Stimulated activated effector memory CD8-positive, alpha-beta T cell treated with anti-CD3 and anti-CD28 coated beads, Interleukin-12 subunit alpha, Interleukin-12 subunit beta, amount 100 ng/mL, for 72 hours (primary cell): ENCODE measurements around the gene OTULINL.
A peak's percentile ranks its signal among the peaks of the same experiment; 100 is the strongest.

Experiments
- ATAC-seq: fragments of 150-1000 bp; cut with Tn5 transposase; 2 replicates; pipeline ENCODE4 v1.10.0; 2021
- DNase-seq, 2 donors: peaks; one replicate each; pipeline ENCODE4 v3.0.0; 2021 to 2022; ENCODE audit warnings: low spot score in 2 of 2
- H3K27ac Mint-ChIP-seq: one replicate; pipeline ENCODE4 v1.8.0; 2022; ENCODE audit warnings: mild to moderate bottlenecking, mixed read lengths
- H3K36me3 Mint-ChIP-seq: one replicate; pipeline ENCODE4 v1.8.0; 2022; ENCODE audit warnings: mild to moderate bottlenecking, mixed read lengths
- H3K4me1 Mint-ChIP-seq: one replicate; pipeline ENCODE4 v1.8.0; 2022; ENCODE audit warnings: mixed read lengths
- H3K4me3 Mint-ChIP-seq: one replicate; pipeline ENCODE4 v1.8.0; 2022; ENCODE audit warnings: mild to moderate bottlenecking, mixed read lengths
- H3K9me3 Mint-ChIP-seq: one replicate; pipeline ENCODE4 v1.8.0; 2022; ENCODE audit warnings: mixed read lengths

Gene OTULINL

DNA sequence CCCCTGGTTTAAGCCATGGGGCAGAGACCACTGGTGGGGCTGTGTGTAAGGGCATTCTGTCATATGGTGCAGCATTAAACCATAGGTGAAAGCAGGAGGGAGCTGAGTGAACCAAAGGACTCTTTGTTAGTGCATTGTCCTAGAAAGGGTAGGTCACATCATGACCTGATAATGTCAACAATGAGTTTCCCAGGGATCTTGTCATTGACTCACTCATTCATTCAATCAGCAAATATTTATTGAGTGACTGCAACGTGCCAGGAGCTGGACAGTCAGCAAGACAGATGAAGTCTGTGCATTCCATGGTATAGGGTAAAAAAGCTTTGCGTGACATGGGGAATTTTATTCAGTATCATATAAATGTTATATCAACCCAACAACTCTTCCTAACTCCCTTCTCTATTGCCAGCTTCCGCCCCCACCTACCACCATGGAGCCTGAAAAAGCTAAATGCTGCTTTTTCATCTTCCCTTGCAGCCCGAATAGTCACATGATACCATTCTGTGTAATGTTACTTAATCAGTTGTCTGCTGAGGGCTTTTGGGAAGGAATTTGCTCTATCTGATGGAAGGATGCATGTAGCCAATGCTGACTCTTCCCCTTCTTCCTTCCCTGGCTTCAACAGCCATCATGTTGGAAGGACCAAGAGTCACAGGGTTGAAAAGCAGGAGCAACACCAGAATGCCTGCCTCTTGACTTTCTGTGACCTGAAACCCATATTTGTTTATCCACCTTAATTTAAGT lies 11.5 kb upstream of the OTULINL start:
- DNase-seq, result no peak
- Mint-ChIP-seq H3K4me1 (no peaks in the 10 kb centered on the region), H3K27ac (no peak overlapping the region), H3K4me3 (no peak overlapping the region), H3K36me3 (no peaks in the 10 kb centered on the region), H3K9me3 (no peaks in the 10 kb centered on the region)
- no peak for ATAC-seq

GRCh38 chr5:14571901-14572300 lies 9.7 kb upstream of the OTULINL start:
- Mint-ChIP-seq H3K4me1 (no peaks in the 10 kb centered on the region), H3K9me3 (no peaks in the 10 kb centered on the region), H3K27ac (no peak overlapping the region), H3K36me3 (no peaks in the 10 kb centered on the region), H3K4me3 (no peak overlapping the region)
- DNase-seq (no peak), ATAC-seq (no peak)

GRCh38 chr5:14572385-14572784 lies 9.2 kb upstream of the OTULINL start:
- H3K27ac Mint-ChIP-seq, result no peak overlapping the region
- DNase-seq (no peak), ATAC-seq (no peak)
- H3K4me3 Mint-ChIP-seq, result no peak overlapping the region
- H3K9me3 Mint-ChIP-seq, result no peaks in the 10 kb centered on the region
- H3K4me1 Mint-ChIP-seq, result no peaks in the 10 kb centered on the region
- H3K36me3 Mint-ChIP-seq, result no peaks in the 10 kb centered on the region

- no peaks in the 10 kb centered on the region for H3K36me3 Mint-ChIP-seq
- no peaks in the 10 kb centered on the region for H3K4me1 Mint-ChIP-seq
- H3K4me3 Mint-ChIP-seq, result no peak overlapping the region
- H3K27ac Mint-ChIP-seq, result no peak overlapping the region
- ATAC-seq, result no peak
- no peak for DNase-seq
- no peaks in the 10 kb centered on the region for H3K9me3 Mint-ChIP-seq
Observed at GRCh38 chr5:14572836-14573235, 8.8 kb upstream of the OTULINL start.

DNA sequence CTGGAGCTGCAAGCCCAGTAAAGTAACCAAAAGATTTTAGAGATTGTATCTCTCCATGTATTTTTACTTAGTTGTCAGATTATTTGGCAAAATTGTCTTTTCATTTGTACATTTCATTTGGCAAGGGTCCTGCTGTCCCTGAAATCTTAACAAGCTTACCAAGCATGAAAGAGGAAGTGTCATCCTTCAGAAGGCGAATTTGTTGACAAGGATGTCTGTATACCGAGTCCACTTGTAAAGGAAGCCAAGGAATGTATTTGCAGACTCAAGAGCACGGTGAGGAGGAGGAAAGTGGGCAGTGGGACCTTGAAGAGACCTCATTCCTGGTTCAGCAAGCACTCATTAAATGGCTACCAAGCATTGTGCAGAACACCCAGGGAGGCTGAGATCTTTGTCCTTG lies 7.5 kb upstream of the OTULINL start:
- no peaks in the 10 kb centered on the region for H3K9me3 Mint-ChIP-seq
- ATAC-seq (no peak), DNase-seq (no peak)
- H3K4me1 Mint-ChIP-seq, result no peaks in the 10 kb centered on the region
- no peak overlapping the region for H3K4me3 Mint-ChIP-seq
- no peaks in the 10 kb centered on the region for H3K36me3 Mint-ChIP-seq
- H3K27ac Mint-ChIP-seq, result no peak overlapping the region

GRCh38 chr5:14574891-14575508 lies 6.6 kb upstream of the OTULINL start:
- Mint-ChIP-seq H3K4me3 (no peak overlapping the region), H3K4me1 (no peaks in the 10 kb centered on the region), H3K9me3 (no peaks in the 10 kb centered on the region), H3K36me3 (no peaks in the 10 kb centered on the region), H3K27ac (no peak overlapping the region)
- ATAC-seq (no peak), DNase-seq (no peak)

DNA sequence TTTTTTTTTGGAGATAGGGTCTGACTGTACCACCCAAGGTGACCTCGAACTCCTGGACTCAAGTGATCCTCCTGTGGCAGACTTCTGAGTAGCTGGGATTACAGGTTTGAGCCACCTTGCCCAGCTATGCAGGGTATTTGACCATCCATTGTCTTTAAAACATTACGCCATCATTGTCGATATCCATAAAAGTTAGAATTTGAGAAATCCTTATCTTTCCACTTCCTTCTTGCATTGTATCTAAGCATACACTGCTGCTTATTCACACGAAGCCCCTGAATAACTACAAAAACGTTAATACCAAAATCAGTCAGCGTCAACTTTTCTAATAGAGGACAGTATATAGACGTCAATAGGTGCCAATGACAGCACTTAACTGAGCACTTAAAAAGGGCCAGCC lies 5.4 kb upstream of the OTULINL start:
- peaks cover 6% of the 10 kb centered on the region for H3K4me1 Mint-ChIP-seq
- no peaks in the 10 kb centered on the region for H3K9me3 Mint-ChIP-seq
- ATAC-seq (no peak), DNase-seq (no peak)
- H3K27ac Mint-ChIP-seq, result no peak overlapping the region
- H3K36me3 Mint-ChIP-seq, result no peaks in the 10 kb centered on the region
- H3K4me3 Mint-ChIP-seq, result no peak overlapping the region

GRCh38 chr5:14577079-14577725 lies 4.4 kb upstream of the OTULINL start:
- Mint-ChIP-seq H3K4me3 (no peak overlapping the region), H3K36me3 (no peaks in the 10 kb centered on the region), H3K9me3 (no peaks in the 10 kb centered on the region), H3K27ac (no peak overlapping the region), H3K4me1 (peaks cover 6% of the 10 kb centered on the region)
- no peak for DNase-seq
- ATAC-seq, result no peak

DNA sequence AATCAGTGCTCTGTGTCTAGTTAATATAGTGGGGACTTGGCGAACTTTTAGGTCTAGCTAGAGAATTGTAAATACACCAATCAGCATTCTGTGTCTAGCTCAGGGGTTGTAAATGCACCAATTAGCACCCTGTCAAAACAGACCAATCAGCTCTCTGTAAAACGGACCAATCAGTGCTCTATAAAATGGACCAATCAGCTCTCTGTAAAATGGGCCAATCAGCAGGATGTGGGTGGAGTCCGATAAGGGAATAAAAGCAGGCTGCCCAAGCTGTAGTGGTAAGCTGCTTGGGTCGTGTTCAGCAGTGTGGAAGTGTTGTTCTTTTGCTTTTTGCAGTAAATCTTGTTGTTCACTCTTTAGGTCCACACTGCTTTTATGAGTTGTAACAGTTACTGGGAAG lies 3.6 kb upstream of the OTULINL start:
- Mint-ChIP-seq H3K4me1 (peaks cover 10% of the 10 kb centered on the region), H3K36me3 (no peaks in the 10 kb centered on the region), H3K27ac (no peak overlapping the region)

GRCh38 chr5:14579246-14579645 lies 2.3 kb upstream of the OTULINL start:
- no peaks in the 10 kb centered on the region for H3K36me3 Mint-ChIP-seq
- no peaks in the 10 kb centered on the region for H3K9me3 Mint-ChIP-seq
- no peak for ATAC-seq
- H3K27ac Mint-ChIP-seq, result no peak overlapping the region
- H3K4me3 Mint-ChIP-seq, result no peak overlapping the region
- DNase-seq, result no peak
- H3K4me1 Mint-ChIP-seq, result peaks cover 13% of the 10 kb centered on the region

More for the DNA sequence above, 3.6 kb upstream of the OTULINL start:
- Mint-ChIP-seq H3K4me3 (no peak overlapping the region), H3K9me3 (no peaks in the 10 kb centered on the region)
- no peak for ATAC-seq
- DNase-seq, result no peak

- no peaks in the 10 kb centered on the region for H3K9me3 Mint-ChIP-seq
- no peak overlapping the region for H3K27ac Mint-ChIP-seq
- peaks cover 20% of the 10 kb centered on the region for H3K4me1 Mint-ChIP-seq
Observed at GRCh38 chr5:14579731-14580397, 1.7 kb upstream of the OTULINL start.

DNA sequence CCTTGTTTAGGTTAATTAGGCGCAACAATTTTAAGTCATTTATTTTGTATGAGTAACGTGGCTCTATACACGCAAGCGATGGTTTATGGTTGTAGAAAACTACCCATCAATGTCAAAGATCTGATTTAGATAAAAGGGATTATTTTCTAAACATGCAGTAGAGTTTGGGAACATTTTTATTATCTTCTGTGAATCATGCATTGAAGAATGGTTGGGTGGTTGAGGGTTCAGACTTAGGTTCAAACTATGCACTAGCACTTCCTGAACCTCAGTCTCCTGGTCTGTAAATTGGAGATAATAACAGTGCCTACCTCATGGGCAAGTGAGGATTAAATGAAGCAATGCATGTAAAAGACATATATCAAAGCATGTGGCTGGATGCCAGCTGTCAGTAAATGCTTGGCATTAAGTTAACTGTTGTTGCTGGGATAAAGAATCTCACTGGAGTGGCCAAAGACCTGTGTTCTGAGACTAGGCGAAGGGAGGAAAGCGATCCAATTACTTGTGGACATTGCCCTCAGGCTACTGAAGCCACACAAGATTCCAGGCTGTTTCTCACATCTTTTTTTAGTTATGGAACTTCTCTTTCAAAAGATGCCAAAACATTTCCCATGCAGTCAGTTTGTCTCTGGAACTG lies 1.1 kb upstream of the OTULINL start:
- H3K9me3 Mint-ChIP-seq, result no peaks in the 10 kb centered on the region
- no peak overlapping the region for H3K27ac Mint-ChIP-seq
- peaks cover 21% of the 10 kb centered on the region for H3K4me1 Mint-ChIP-seq
- no peak for ATAC-seq
- H3K4me3 Mint-ChIP-seq, result peak overlapping the region; percentile 73
- DNase-seq, result no peak
- H3K36me3 Mint-ChIP-seq, result no peaks in the 10 kb centered on the region

More at GRCh38 chr5:14579731-14580397, 1.7 kb upstream of the OTULINL start:
- no peak overlapping the region for H3K4me3 Mint-ChIP-seq
- no peak for ATAC-seq
- DNase-seq, result no peak
- no peaks in the 10 kb centered on the region for H3K36me3 Mint-ChIP-seq

DNA sequence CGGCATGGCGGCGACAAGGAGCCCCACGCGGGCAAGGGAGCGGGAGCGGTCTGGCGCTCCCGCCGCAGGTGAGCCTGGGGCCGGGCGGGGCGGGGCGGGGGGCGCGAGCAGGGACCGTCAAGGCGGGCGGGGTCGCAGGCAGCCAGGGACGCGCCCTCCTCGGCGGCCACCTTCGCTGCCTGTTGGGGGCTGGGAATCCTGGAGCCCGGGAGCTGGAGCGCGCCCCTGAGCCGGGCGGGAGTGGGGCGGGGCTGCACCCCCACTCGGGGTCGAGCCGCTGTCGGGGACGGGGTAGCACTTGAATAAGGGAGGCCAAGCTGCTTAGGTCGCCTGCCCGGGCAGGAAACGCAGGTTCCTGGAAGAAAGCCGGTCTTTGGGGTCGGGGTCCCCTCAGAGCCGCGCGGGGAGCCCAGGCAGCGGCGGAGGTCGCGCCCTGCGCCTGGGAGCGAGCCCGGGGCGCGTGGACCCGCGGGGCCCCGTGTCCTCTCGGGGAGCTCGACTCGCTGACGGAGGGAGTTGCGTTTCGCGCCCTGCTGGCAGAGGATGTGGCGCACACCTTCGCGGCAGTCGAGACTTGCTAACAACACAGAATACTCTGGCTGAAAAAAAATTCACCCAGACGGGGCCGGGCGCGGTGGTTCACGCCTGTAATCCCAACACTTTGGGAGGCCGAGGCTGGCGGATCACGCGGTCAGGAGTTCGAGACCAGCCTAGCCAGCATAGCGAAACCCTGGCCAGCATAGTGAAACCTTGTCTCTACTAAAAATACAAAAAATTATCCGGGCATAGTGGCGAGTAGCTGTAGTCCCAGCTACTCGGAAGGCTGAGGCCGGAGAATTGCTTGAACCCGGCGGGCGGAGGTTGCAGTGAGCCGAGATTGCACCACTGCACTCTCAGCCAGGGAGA lies 552 bp downstream of the OTULINL start:
- no peak overlapping the region for H3K27ac Mint-ChIP-seq
- peak; percentile 93 for ATAC-seq

GRCh38 chr5:14582797-14583137 lies 1.2 kb downstream of the OTULINL start:
- Mint-ChIP-seq H3K27ac (no peak overlapping the region), H3K9me3 (no peaks in the 10 kb centered on the region), H3K4me1 (peaks cover 34% of the 10 kb centered on the region), H3K4me3 (peak overlapping the region; percentile 73), H3K36me3 (no peaks in the 10 kb centered on the region)
- no peak for ATAC-seq
- no peak for DNase-seq

More for the DNA sequence above, 552 bp downstream of the OTULINL start:
- H3K36me3 Mint-ChIP-seq, result no peaks in the 10 kb centered on the region
- peak overlapping the region; percentile 73 for H3K4me3 Mint-ChIP-seq
- peaks cover 30% of the 10 kb centered on the region for H3K4me1 Mint-ChIP-seq
- DNase-seq, result peak; percentile 63 to 87
- H3K9me3 Mint-ChIP-seq, result no peaks in the 10 kb centered on the region
